ENCODE results near the gene NKG7. TPM values are rescaled to one million over a fixed set of nuclear protein-coding genes. Genes with fewer than 3 reads are reported as not detected.
"Not testable (repeated sequence)": the region's sequence is repeated elsewhere in the genome, so short reads cannot be mapped to it uniquely, and the experiment has no call there.

The NKG7 gene, protein sequence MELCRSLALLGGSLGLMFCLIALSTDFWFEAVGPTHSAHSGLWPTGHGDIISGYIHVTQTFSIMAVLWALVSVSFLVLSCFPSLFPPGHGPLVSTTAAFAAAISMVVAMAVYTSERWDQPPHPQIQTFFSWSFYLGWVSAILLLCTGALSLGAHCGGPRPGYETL
- total RNA-seq (2014; rRNA removed), result not detected in 2 replicates
- polyA plus RNA-seq (2012), result not detected

DNA sequence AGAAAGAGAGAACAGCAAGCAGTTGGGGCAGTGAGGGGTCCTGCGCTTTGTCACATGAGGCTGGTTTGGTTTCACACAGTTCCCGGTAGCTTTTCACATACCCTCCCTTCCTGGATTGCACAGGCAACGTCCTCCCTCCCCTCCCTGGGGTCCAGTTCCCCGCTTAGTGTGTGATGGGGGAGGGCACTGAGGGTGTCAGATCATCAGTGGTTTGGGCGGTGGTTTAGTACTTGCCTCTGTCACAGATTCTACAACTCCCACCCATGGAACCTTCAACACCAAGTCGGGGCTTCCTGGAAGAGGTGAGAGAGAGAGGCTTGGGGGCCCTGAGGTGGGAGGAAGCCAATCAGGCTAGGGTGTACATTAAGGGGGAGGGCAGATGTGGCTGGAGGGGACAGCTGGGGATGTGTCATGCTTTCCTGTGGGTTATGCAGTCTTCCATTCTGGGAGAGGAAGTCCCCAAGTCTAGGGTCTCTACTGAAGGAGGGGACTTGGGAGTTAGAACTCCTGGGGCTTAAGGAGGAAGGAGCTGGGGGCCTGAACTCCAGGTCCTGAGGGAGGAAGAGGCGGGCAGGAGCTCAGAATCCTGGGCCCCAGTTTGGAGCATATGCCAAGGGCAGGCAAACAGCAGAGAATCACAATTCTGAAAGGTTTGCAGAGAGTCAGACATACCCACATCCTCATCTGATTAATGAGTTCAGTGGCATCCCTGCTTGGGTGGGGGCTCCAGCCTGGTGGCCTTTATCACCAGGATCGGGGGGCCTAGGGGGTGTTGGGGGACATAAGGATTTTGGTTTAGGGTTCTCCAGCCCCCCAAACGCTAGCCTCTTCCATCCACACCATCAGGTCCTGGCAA is at the start of gene NKG7:
Gene NKG7, minus strand, starts transcription at position 6 of the 856 bp plus-strand sequence. CDS start 119 bp downstream, outside the sequence.
- no peak for DNase-seq (ENCODE audit: low read depth)

DNA sequence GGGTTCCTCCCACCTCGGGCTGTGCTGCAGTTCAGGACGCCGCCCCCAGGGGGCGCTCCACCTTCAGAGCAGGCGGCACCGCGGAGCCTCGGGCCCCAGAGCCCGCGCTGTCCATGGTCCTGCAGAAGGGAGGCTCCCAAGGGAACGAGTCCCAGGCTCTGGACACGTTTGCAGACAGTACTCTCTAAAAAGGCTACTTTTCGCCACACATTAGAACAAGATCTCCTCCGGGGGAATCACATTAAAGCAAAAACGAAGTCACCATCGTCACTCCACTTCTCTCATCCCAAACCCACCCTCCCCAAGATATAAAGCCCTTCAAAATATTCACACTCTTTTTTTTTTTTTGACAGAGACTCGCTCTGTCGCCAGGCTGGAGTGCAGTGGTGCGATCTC is 49.6 kb upstream of the NKG7 start:
- peak; percentile 59 for DNase-seq (ENCODE audit: low read depth)

DNA sequence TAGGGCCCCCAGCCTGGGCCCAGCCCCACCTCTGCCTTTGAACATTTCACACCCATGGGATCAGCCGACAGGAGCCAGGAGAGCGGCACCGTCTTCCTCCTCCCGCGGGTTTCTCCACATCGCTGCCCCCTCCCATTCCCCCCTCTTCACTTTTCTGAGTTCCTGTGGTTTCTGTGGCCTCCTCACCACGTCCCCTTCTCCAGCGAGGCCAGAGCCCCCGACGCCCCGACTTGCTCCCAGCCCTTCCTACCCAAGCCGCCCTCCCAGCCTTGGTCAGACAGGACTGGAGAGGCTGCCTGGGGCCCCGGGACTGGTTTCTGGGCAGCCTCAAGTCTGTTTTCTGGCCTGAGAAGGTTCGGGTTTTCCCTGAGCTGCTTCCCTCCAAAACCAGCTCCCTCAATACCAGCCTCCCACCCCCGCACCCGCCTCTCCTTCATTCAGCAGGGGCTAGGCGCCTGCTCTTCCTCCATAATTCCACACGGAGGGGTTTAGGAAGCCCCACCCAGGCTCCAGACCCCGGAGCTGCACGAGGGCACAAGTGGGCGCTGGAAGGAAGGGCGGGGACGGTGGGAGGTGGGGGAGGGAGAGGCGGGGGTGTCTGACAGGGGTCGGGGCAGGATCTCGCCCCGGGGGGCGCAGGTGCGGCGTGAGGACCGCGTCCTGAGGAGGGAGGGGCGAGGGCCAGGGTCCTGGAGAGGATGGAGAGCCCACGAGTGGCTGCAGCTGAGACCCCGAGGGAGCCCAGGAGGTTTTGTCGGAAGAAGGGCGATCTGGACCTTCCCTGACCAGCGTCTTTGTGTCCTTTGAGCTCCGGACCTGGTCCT is 49.0 kb upstream of the NKG7 start:
- no peak for DNase-seq (ENCODE audit: low read depth)

DNA sequence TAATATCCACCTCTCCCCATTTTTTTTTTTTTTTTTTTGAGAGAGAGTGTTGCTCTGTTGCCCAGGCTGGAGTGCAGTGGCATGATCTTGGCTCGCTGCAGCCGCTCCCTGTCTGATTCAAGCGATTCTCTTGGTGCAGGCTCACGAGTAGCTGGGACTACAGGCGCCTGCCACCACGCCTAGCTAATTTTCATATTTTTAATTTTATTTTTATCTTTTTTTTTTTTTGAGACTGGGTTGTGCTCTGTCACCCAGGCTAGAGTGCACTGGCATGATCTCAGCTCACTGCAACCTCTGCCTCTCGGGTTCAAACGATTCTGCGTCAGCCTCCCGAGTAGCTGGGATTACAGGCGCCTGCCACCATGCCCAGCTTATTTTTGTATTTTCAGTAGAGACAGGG is 48.1 kb upstream of the NKG7 start:
- not testable (repeated sequence) for DNase-seq (ENCODE audit: low read depth)

DNA sequence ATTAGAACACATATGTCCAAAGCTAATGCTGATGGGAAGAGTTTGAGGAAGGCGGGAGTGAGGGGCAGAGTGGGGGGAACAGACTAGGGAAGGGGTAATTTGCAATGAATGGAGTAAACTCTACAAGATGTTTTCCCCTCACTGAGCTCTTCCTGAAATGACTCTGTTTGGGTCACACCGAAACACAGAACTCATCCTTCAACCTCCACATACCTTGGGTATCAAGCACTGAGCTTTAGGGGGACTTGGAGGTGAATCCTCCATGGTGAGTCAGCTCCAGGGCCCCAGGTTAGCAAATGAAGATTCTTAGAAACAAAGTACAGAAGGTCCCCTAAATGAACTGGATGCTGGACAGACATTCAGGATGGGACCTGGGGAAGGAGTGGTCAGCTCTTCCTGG is 46.3 kb upstream of the NKG7 start:
- DNase-seq (ENCODE audit: low read depth), result no peak

DNA sequence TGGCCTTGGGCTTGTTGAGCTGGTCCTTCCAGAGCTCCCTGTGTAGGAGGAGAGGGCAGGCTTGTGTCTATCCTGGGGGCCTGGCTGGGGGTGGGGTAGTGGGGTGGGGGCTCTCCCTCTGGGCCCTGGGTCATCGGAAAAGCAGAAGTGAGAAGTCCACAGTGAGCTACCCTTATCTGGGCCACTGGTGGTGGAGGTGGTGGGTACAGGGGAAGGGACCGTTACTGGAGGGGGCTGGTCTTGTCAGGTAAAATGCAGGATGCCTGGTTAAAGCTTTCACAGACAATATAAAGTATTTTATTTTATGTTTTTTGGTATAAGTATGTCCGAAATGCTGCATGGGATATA is 45.3 kb upstream of the NKG7 start:
- DNase-seq (ENCODE audit: low read depth), result no peak

DNA sequence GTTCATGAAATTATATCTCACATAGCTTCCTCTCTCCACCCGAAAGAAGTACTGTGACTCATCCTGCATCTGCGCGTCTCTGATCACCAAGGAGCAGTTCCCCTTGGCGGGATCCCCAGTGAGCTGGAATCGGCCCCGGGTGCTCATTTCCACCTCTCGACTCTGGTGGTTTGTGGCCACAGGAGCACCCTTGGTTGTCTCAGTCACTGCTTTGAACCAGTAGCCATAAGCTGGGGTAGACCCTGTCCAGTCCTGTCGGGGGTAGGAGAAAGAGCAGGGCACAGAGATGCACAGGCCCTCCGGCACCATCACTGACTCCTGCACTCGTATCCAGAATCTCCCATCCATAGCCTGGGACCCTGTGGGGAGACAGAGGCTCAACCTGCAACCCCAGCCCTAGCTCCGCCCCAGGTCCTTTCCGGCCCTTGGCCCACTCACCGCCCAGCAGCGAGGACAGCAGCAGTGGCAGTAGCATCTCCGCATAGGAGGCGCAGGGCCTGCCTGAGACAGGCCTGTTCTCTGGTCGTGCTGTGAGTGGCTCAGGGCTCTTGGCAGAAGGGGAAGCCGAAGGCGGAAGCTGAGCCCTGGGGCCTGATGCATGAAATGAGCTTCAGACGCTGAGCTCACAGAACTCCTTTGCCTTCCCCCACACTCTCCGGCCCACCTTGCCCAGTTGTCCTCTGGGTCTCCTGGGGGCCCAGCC is 44.8 kb upstream of the NKG7 start, which contains the start of gene SIGLEC10:
Gene SIGLEC10, minus strand, starts transcription at position 536 of the 703 bp plus-strand sequence. Its CDS starts 61 bp downstream, at position 475.
- DNase-seq (ENCODE audit: low read depth), result no peak

DNA sequence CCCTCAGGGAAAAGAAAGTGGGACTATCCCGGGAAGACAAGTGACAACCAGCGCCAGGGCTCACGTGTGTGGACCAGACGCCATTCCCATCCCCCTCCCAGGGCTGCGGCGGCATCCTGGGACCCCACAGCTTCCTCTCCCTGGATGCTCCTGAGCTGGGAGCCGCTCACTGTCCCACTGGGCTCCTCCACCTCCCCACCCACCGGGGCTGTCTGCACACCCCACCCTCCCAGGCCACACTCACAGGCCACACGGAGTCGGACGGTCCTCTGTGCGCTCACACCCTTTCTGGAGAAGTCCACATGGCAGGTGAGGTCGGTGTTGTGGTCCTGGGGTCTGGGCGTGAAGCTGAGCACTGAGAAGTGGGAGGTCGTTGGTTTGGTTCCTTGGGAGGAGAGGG is 44.0 kb upstream of the NKG7 start:
- not testable (repeated sequence) for DNase-seq (ENCODE audit: low read depth)

DNA sequence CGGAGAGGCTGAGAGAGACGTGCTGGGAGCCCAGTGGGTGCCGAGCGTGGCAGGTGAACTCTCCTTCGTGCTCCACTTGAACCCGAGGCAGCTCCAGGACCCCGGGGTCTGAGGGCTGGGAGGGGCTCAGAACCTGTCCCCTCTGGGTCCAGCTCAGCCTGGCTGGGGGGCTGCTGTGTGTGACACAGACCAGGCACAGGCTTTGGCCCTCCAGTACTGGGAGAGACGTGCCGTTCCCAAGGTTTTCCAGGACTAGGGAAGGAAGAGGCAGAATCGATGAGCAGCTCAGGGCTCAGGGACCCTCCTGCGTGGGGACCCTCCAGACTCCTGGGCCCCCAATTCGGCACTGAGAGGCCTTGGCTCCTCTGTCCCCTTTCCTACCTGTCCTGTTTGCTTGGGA is 42.7 kb upstream of the NKG7 start:
- DNase-seq (ENCODE audit: low read depth), result no peak

DNA sequence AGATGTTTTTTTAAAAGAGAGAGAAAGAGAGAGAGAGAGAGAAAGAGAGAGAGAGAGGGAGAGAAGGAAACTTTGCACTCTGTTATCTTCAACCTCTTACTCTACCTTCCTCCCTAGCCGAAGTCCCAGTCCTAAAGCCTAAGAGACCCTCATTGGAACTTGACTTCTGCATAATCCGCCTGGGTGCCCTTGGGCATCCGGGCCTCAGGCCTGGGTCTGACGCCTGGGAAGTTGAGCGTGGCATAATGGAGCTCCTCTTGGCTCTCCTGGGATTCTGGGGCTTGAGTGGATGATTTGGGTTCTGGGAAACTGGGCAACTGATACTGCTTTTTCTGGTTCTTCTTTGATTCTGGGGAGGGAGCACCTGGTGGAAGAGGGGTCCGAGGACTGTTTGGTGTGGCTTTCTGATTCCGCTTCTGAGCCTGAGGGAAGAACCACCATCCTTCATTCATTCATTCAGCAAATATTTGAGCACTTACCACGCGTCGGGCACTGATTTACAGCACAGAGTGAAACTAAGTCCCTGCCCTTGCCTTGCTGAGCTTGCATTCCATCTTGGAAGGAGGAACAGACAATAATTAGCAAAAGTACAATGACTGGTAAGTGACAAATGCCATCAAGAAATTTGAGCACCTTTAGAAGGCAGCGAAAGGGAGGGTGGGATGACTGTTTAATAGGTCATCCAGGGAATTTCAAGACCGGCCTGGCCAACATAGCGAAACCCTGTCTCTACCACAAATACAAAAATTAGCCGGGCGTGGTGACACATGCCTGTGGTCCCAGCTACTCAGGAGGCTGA is 38.7 kb upstream of the NKG7 start:
- no peak for DNase-seq (ENCODE audit: low read depth)

DNA sequence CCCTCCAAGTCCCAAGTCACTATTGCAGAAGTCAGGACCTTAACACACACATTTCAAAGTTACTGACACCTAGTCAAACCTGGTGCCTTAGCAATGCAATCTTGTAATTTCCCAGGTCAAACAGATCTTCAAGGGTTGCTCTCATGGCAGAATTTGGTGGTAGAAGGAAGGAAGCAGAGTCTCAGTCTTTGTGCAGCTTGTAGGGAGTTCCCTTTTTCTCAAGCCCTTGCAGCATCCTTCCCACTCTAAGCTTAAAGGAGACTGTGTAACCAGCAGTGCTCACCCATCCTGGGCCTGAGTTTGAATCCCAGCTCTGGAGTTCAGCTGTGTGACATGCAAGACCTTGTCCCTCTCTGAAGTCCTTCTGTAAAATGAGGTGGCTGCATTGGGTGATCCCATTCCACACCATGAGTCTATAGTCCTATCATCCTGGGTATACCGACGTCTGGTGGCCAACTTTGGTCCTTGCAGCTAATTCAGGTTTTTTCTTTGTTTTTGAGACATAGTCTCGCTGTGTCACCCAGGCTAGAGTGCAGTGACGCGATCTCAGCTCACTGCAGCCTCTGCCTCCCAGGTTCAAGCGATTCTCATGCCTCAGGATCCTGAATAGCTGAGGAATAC is 35.2 kb upstream of the NKG7 start:
- peak; percentile 22 for DNase-seq (ENCODE audit: low read depth)

DNA sequence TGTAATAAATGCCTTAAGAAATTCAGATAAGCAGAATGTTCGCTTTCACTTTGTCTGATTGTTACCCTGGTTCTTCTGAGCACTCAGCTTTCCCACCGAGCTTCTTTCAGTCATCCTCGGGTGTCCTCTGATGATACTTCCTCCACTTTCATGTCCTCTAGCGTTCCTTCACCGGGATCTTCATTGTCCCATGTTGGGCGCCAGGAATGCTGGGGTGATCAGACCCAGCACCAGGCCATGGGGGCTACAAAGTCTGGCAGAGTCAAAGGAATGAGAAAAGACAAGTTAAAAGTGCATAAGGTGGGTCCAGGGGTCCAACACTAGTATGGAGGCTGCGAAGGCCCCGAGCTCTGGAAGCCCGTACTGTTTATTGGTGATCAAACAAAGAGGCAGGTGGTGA is 29.7 kb upstream of the NKG7 start:
- no peak for DNase-seq (ENCODE audit: low read depth)

DNA sequence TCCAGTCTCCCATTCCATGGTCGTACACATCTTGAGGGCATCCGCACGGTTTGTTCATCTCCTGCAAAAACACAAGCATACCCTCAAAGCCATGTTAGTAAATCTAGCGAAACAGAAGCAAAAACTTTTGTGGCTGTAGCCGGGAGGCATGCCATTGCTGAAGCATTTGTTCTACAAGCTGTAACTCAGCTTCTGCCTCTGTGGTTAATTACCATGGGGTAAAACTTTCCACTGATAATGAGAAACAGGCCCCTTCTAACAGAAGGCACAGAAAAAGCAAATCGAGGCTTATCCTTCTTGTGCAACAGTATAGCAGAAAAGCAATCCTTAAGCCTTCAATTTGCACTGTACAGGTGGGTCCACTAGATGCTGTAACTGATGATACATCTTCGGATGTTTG is 27.5 kb upstream of the NKG7 start:
- DNase-seq (ENCODE audit: low read depth), result not testable (repeated sequence)

DNA sequence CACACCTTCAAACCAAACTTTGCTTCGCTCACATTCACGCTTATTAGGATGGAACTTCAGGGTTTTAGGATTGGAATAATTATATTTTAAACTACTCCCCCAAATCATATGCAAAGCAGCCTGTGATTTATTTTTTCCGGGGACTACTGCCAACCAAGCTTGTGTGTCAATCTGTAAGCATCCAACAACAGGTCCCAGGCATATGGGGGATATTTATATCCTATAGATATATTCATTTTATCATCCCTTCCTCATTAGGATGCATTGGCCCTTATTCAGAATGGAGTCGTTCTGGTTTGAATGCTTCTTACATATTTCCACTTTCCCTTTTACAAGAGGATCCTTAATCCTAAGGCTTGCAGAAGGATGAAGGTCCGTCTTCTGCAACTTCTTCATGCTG is 26.8 kb upstream of the NKG7 start:
- DNase-seq (ENCODE audit: low read depth), result no peak

DNA sequence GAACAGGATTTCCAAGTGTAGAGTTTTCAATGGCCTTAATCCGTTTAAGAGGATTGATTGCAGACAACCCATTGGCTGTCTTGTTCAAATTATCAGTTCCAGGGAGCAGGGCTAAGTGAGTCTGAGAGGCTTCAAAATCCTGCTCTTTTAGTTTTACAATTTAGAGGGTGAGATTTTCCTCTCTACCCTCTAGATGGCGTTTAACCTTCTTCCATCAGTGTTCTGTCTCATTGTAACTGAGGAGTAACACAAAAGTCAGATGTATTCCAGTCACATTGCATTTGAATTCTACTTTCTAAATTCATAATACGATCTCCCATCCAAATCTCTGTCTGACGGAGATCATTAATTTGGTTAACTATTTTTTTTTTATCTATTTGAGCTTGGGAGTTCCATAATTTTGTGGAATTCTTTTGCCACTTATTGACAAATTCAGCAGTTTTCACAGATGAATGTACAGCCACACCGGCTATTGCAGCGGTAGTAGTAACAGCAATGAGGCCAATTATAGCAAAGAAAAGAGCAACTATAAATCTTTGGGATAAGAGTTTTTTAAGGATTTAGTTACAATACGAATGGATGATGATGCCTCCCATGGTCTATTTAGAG is 25.7 kb upstream of the NKG7 start:
- peak; percentile 31 for DNase-seq (ENCODE audit: low read depth)

DNA sequence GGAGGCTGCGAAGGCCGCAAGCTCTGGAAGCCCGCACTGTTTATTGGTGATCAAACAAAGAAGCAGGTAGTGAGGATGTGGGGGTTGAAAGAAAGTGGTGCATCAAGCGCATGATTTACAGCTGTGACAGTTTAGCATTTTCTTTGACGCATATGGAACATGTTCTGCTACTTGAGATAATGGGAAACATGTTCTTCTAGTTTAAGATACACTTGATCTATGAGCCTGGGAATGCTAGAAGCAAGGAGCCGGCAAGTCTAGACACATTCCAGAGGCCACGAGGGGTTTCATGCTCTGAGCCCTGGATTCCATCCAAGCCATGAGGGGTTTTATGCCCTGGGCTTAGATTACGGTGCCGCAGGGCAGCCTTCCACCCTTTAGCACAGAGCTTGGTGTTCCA is 25.0 kb upstream of the NKG7 start:
- DNase-seq (ENCODE audit: low read depth), result not testable (repeated sequence)

DNA sequence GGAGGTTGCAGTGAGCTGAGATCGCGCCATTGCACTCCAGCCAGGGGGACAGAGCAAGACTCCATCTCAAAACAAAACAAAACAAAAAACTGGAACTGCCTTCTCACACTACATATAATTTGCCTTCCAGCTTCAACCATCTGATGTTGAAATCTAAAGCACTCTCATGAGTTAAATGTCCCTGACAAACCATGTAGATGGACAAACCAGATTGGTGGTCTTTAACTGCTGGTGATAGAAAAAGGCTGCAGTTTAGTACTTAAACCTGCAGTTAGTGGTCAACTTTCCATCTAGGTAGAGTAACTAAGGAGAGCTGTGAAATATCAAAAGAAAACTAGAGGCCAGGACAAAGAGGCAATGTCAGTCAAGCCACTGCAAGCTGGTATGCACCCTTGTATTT is 23.7 kb upstream of the NKG7 start:
- DNase-seq (ENCODE audit: low read depth), result no peak

DNA sequence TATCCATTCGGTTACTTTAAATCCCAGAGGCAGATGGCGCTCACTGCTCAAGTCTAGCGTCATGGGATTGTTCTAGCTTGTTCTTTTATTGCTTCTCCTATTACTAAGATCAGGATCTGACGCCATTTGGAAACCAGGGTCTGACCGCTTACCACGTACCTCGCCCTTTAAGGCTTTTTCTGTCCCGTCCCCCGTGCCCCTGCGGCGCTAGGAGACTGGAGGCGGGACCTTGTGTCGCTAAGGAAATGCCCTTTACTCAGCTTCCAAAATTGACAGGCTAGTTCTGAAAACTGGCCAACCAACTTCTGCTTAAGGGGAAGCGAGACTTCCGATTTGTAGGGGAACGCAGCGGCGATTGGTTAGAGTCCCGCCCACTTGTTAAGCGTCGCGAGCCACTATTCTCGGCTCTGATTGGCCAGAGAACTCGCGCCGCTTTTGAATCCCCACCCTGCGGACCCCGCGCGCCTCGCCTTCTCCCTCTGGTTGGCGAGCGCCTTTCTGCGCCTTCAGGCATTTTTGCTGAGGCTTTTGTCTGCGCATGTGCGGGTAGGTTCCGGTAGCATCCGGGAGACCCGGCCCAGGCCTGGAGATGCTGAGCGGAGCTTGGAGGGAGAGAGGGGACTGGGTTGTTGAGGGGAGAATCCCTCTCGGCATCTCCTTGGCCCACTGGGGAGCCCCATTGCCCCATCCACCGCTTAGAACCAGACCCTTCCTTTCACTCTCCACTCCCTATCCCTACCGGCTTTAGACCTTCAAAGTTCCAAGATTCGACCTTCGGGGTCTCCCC is 21.8 kb upstream of the NKG7 start:
- peak; percentile 99 for DNase-seq (ENCODE audit: low read depth)

DNA sequence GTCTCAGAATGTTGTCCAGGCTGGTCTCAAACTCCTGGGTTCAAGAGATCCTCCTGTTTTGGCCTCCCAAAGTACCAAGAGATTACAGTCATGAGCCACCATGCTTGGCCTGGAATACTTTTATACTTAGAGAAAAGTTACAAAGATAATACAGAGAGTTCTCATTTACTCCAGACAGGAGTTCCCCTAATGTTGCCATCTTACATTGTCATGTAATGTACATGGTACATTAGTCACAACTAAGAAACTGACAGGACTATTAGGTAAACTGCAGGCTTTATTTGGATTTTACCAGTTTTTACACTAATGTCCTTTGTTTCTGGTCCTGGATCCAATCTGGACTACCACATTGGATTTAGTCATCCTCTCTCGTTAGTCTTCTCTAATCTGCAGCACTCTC is 20.2 kb upstream of the NKG7 start:
- no peak for DNase-seq (ENCODE audit: low read depth)
